ENCODE results near the gene EPB41L4B.

EPB41L4B gene

DNA sequence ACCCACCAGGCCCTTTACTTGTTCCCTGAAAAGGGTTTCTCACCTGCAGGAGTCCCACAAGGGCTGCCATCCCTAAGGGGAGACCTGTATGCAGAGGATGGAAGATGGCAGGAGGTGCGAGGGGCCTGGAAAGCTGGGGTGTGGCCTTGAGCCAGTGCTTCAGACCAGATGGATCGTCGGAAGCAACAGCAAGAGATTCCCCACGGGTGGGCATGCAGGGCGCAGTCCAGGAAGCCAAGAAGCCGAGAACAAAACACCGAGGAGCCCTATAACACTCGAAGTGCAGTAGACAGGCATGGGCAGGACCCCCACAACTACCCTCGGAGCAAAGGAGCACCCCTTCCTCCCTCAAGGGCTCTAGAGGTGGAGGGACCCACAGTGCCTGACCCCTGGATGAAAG, 129.1 kb downstream of the EPB41L4B start:
- DNase-seq, result no peak

- no peak for DNase-seq
These were observed 130.7 kb downstream of the EPB41L4B start for GRCh38 chr9:109190151-109190550.

DNA sequence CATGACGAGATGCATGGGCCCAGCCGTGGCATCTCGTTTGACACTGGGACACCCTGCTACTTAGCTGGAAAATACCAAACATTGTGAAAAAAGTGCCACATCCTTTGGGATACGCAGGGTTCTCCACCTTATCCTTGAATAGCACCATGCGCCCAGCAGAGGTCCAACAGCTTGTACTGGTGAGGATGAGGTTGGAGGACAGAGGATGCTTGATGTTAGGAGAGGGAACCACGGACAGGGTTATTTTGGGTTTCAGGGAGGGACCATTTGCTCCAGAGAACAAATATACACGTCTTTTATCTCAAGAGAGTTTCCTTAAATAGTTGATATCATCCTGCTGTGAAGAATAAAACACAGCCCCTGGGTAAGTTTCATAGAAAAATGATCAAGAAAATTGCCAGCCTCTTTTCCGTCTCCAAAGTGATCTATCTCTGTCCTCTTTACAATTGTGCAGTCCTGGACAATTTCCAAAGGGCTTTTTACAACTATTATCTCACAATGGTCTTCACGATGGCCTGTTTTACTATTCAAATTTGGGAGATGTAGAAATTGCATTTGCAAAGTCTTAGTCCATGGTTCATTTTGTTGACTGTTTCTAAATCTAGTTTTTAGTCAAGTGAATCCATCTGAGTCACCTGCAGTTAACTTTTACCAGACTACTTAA, 133.9 kb downstream of the EPB41L4B start:
- no peak for DNase-seq

DNA sequence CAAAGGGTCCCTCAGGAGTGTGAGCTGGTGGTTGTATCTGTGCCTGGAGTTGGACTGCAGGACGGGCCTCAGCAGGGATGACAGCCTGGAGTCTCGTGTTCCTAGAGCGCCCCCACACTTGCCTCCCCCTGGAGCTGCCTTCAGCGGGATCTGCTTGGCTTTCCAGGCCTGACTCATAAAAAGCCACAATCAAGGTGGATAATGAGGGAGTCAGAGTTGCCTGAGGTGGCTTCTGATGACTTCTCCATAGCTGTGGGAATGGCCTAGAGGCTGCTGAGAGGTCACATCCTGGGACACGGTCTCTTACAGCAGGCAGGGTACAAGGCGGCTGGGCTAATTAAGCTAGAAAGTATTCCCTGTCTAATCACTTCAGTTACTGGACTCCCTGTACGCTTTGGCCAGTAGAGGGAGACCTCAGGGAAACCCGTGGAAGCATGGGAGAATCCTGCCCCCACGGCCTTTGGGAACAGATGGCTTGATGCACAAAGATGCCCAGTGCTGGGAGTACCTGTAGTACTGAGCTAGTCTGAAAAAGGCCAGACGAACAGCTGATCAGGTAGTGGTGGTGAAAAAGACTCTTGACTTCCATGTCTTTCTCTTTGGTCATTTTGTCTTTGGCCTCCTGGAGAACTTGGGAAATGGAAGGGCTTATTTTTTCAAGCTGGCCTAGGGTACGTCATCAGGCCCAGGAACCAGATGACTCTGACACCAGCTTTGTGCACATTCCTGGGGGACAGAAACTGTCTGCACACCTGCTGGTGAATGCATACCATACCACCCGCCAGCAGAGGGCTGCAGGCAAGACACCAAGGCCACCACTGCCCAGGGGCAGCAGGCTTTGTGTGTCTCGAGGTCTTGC, 137.7 kb downstream of the EPB41L4B start:
- DNase-seq, result no peak

DNA sequence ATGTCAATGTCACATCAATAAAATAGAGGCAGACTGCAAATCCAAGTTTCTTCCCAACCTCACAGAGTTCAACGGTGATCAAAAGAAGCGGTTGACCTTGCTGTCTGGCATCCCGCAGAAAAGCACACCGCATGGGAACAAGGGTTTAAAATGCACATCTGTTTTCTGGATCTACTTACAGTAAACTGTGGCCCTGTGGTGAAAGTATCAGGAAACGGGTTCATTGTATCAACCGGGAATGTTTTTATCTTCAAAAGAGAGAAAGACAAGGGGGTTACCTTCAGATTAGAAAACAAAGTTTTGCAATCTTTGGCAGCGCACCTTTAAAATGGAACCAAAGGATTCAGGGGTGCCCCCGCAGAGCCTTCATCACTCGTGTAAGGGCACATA, 138.3 kb downstream of the EPB41L4B start:
- no peak for DNase-seq

DNA sequence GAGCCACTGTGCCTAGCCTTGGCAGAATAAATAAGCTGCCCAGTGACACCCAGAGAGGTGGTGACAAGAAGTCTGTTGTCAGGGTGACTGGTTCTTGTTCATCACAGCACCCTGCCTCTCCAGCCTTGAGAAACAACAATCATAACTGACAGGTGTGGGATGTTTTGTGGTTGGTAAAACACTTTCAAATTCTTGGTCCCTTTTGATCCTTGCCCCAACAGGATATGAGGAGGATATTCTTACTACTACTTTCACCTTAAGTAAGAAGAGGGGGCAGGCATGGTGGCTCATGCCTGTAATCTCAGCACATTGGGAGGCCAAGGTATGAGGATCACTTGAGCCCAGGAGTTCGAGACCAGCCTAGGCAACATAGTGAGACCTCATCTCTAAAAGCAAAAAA, 139.6 kb downstream of the EPB41L4B start:
- no peak for DNase-seq

GRCh38 chr9:109179801-109180523, 140.9 kb downstream of the EPB41L4B start:
- DNase-seq, result peak; percentile 58

DNA sequence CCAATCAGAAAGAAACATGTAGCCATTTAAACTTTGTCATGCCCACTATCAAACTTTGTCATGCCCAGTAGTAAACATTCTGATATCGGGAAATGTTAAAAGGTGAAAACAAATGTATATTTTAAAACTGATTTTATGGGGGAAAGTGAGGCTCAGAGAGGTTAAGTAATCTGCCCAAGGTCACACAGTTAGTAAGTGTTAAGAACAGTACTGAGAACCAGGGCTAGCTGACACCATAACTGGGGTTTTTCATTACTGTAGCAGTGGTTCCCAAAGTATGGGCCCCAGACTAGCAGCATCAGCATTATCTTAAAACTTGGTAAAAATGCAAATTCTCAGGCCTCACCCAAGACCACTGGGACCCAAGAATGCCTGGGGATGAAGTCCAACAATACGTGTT, 143.9 kb downstream of the EPB41L4B start:
- DNase-seq, result no peak

- no peak for DNase-seq
These were observed 144.5 kb downstream of the EPB41L4B start for GRCh38 chr9:109176386-109176785.

DNA sequence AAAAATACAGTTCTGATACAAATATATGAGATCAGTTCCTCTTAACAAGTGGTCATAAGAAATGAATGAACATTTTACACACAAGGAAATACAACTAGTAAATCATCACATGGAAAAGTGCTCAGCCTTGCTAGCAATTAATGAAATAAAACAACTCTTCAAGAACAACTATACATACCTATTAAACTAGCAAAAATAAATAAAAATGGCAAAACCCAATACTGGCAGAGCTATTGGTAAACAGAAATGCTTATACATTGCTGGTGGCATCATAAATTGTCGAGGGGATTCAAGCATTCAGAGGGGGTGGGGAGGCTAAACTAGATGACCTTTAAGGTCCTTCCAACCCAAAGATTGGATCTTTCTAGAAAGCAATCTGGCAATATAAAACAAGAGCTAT, 147.9 kb downstream of the EPB41L4B start:
- no peak for DNase-seq

DNA sequence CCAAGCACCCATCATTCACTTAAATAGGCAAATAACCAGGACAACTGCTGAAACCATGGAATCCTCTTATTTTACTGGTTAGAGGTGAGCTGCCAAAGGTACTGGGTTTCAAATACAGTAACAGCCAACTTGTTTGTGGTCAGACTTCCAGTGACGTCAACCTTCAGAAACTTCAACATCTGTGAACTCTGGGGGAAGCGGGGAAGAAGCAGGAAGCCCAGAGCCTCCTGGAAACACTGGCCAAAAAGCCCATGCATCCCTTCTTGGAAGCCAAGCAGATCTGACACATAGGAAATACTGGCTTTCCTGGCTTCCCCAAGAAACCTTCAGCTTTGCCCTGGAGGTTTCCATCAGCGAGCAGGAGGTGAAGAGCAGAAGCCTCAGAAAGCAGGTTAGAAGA, 148.9 kb downstream of the EPB41L4B start:
- no peak for DNase-seq

- no peak for DNase-seq
These were observed 152.7 kb downstream of the EPB41L4B start for GRCh38 chr9:109168170-109168569.

DNA sequence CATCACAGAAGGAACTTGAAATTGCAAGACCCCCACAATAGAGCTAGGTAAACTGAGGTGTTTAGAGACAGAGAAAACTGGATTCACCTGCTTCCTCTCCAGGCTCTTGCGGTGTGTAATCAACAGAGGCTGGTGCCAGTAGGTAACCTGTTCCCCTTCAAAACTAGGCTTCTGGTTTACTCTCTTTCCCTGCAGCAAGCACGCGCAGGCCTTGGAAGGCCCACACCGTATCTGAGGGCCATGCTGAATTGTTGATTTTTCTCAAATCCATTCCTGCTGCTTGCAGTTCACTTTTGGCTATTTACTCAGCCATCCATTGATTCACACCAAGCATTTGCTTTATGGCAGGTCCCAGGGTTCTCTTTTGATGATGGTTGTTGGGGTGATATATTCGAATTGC, 153.1 kb downstream of the EPB41L4B start:
- no peak for DNase-seq

DNA sequence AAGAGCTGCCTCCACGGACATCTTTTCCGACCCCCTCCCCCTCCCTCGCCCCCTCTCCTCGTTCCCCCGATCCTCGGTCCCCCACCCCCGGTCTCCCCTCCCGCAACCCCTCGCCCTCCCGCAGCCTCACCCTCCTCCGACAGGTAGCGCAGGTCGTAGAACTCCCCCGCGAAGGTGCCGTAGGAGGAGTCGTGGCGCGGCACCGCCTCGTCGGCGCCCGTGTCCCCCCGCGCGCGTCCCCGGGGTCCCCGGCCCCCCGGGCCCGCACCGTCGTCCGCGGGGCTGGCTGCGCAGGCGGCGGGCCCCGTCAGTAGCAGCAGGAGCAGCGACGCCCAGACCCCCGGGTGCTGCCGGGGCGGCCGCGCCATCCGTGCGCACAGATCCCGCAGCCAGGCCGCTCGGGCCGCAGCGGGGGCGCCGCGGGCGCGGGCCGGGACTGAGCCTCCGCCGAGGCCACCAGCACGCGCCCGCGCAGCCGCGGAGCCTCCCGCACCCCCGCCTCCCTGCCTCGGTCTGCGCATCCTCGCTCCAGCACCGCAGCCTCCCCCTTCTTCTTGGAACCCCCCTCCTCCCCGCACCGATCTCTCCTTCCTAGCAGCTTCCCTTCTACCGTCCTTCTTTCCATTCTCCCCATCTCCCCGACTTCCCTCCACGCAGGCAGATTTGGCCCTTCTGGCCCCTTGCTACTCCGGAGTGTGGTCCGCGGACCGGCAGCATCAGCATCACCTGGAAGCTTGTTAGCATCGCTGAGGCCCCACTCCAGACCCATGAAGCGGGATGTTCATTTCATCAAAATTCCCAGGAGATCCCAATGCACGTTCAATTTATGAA, 153.9 kb downstream of the EPB41L4B start, which contains the start of gene FRRS1L:
Gene FRRS1L, minus strand, starts transcription at position 479 of the 831 bp plus-strand sequence. Its CDS starts 111 bp downstream, at position 368.
- DNase-seq, result peak; percentile 57

- no peak for DNase-seq
These were observed 154.6 kb downstream of the EPB41L4B start for GRCh38 chr9:109166171-109166770.

- no peak for DNase-seq
These were observed 156.8 kb downstream of the EPB41L4B start for GRCh38 chr9:109164042-109164441.

GRCh38 chr9:109163194-109163593, 157.7 kb downstream of the EPB41L4B start:
- DNase-seq, result no peak

- no peak for DNase-seq
These were observed 158.2 kb downstream of the EPB41L4B start for GRCh38 chr9:109162677-109163076.

GRCh38 chr9:109161471-109161870, 159.4 kb downstream of the EPB41L4B start:
- DNase-seq, result no peak

DNA sequence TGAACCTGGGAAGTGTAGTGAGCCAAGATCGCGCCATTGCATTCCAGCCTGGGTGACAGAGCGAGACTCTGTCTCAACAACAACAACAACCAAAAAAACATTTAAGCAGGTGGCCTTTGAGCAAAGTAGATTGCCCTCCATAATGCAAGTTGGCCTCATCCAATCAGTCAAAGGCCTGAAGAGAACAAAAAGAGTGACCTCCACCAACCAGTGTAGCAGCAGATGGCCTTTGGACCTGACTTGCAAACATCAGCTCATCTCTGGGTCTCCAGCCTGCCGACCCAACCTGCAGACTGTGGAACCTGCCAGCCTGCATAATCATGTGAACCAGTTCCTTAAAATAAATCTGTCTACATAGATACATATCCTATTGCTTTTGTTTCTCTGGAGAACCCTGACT, 161.3 kb downstream of the EPB41L4B start:
- DNase-seq, result no peak

DNA sequence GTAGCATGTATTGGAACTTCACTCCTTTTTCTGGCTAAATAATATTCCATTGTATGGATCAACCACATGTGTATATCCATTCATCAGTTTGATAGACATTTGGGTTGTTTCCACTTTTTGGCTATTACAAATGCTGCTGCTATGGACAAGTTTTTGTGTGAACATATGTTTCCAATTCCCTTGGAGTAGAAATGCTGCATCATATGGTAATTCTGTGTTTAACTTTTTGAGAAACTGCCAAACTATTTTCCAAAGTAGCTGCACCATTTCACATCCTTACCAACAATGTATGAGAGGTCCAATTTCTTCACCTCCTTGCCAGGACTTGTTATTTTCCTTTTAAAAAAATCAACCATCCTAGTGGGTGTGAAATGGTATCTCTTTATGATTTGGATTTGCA, 162.2 kb downstream of the EPB41L4B start:
- DNase-seq, result no peak

- DNase-seq, result no peak
These were observed 164.2 kb downstream of the EPB41L4B start for GRCh38 chr9:109156708-109157107.

Data from midbrain (tissue), 1 donor.